ENCODE measurements around the gene LY9.

Gene LY9

GRCh38 chr1:160752406-160752805 is 43.6 kb upstream of the LY9 start:
- H3K4me3 ChIP-seq (ENCODE audit: low read depth, low read length): no peak overlapping the region
- TF ChIP-seq CTCF (IDR thresholded peaks at IDR 0.05; ENCODE audit: low read depth, low read length): no peak
- no peak for DNase-seq (ENCODE audit: low read depth, low spot score)
- in situ Hi-C loops (cut with HindIII; ENCODE audit: low sequenced_read_pairs): no loop called here

GRCh38 chr1:160752924-160753323 is 43.0 kb upstream of the LY9 start:
- no peak overlapping the region for H3K4me3 ChIP-seq (ENCODE audit: low read depth, low read length)
- in situ Hi-C loops (cut with HindIII; ENCODE audit: low sequenced_read_pairs): no loop called here
- no peak for TF ChIP-seq CTCF (IDR thresholded peaks at IDR 0.05; ENCODE audit: low read depth, low read length)
- no peak for DNase-seq (ENCODE audit: low read depth, low spot score)

- in situ Hi-C loops (cut with HindIII; ENCODE audit: low sequenced_read_pairs): no loop called here
- no peak for DNase-seq (ENCODE audit: low read depth, low spot score)
- H3K4me3 ChIP-seq (ENCODE audit: low read depth, low read length): no peak overlapping the region
Observed at GRCh38 chr1:160753594-160753993, 42.4 kb upstream of the LY9 start.

GRCh38 chr1:160755461-160755860 is 40.5 kb upstream of the LY9 start:
- no peak overlapping the region for H3K4me3 ChIP-seq (ENCODE audit: low read depth, low read length)
- TF ChIP-seq CTCF (IDR thresholded peaks at IDR 0.05; ENCODE audit: low read depth, low read length): no peak
- no peak for DNase-seq (ENCODE audit: low read depth, low spot score)
- in situ Hi-C loops (cut with HindIII; ENCODE audit: low sequenced_read_pairs): no loop called here

More at GRCh38 chr1:160753594-160753993, 42.4 kb upstream of the LY9 start:
- TF ChIP-seq CTCF (IDR thresholded peaks at IDR 0.05; ENCODE audit: low read depth, low read length): no peak

GRCh38 chr1:160755911-160756848 is 39.8 kb upstream of the LY9 start:
- no peak for DNase-seq (ENCODE audit: low read depth, low spot score)
- TF ChIP-seq CTCF (IDR thresholded peaks at IDR 0.05; ENCODE audit: low read depth, low read length): no peak
- in situ Hi-C loops (cut with HindIII; ENCODE audit: low sequenced_read_pairs): no loop called here
- H3K4me3 ChIP-seq (ENCODE audit: low read depth, low read length): no peak overlapping the region

GRCh38 chr1:160756849-160757201 is 39.1 kb upstream of the LY9 start:
- no peak overlapping the region for H3K4me3 ChIP-seq (ENCODE audit: low read depth, low read length)
- TF ChIP-seq CTCF (IDR thresholded peaks at IDR 0.05; ENCODE audit: low read depth, low read length): no peak
- no peak for DNase-seq (ENCODE audit: low read depth, low spot score)
- in situ Hi-C loops (cut with HindIII; ENCODE audit: low sequenced_read_pairs): no loop called here
